HUES6 (cell line): ENCODE data around the gene COL18A1.

Source experiments
- H3K27ac ChIP-seq: 2 replicates; pipeline ENCODE4 v1.7.0; 2013; ENCODE audit warnings: low read depth, mild to moderate bottlenecking, low read length, inconsistent platforms
- H3K27me3 ChIP-seq: 2 replicates; pipeline ENCODE4 v1.6.1; 2013; ENCODE audit warnings: low read length; ENCODE audit not compliant: control insufficient read depth, insufficient read depth
- H3K36me3 ChIP-seq: 2 replicates; pipeline ENCODE4 v1.6.1; 2013; ENCODE audit warnings: low read length; ENCODE audit not compliant: control insufficient read depth, insufficient read depth
- H3K4me1 ChIP-seq: 2 replicates; pipeline ENCODE4 v1.6.1; 2013; ENCODE audit warnings: low read length; ENCODE audit not compliant: control insufficient read depth, insufficient read depth
- H3K4me3 ChIP-seq: 2 replicates; pipeline ENCODE4 v1.5.1; 2013; ENCODE audit warnings: low read depth, low read length
- H3K9ac ChIP-seq: one replicate; pipeline ENCODE4 v1.6.1; 2013; ENCODE audit warnings: mild to moderate bottlenecking, low read length
- H3K9me3 ChIP-seq: 2 replicates; pipeline ENCODE4 v1.6.1; 2013; ENCODE audit warnings: low read depth, low read length; ENCODE audit not compliant: control insufficient read depth, insufficient read depth

COL18A1 gene

GRCh38 chr21:45513741-45514310 is 108.9 kb downstream of the COL18A1 start:
- no peak overlapping the region for H3K27ac ChIP-seq
- no peak overlapping the region for H3K4me3 ChIP-seq
- peaks cover 3% of the 10 kb centered on the region; the same call in 1 of the 2 replicates for H3K9me3 ChIP-seq
- no peaks in the 10 kb centered on the region for H3K27me3 ChIP-seq
- no peaks in the 10 kb centered on the region for H3K4me1 ChIP-seq
- no peak overlapping the region for H3K9ac ChIP-seq
- peaks cover 54% of the 10 kb centered on the region for H3K36me3 ChIP-seq

- Histone ChIP-seq H3K4me1 (no peaks in the 10 kb centered on the region), H3K27me3 (no peaks in the 10 kb centered on the region), H3K27ac (no peak overlapping the region)
Observed at GRCh38 chr21:45514311-45515021, 109.5 kb downstream of the COL18A1 start.

GRCh38 chr21:45515241-45516061 is 110.5 kb downstream of the COL18A1 start:
- Histone ChIP-seq H3K27ac (no peak overlapping the region), H3K36me3 (peaks cover 54% of the 10 kb centered on the region), H3K4me3 (no peak overlapping the region), H3K9ac (no peak overlapping the region), H3K27me3 (no peaks in the 10 kb centered on the region), H3K9me3 (peaks cover 15% of the 10 kb centered on the region), H3K4me1 (no peaks in the 10 kb centered on the region)

More at GRCh38 chr21:45514311-45515021, 109.5 kb downstream of the COL18A1 start:
- Histone ChIP-seq H3K36me3 (peaks cover 55% of the 10 kb centered on the region), H3K9ac (no peak overlapping the region), H3K4me3 (no peak overlapping the region), H3K9me3 (peaks cover 10% of the 10 kb centered on the region)

- H3K27ac ChIP-seq = no peak overlapping the region
- H3K36me3 ChIP-seq = peaks cover 58% of the 10 kb centered on the region
Observed at GRCh38 chr21:45516071-45516670, 111.2 kb downstream of the COL18A1 start.

GRCh38 chr21:45516671-45517151 is 111.7 kb downstream of the COL18A1 start:
- Histone ChIP-seq H3K36me3 (peaks cover 58% of the 10 kb centered on the region), H3K4me3 (no peak overlapping the region), H3K9ac (no peak overlapping the region), H3K9me3 (peaks cover 16% of the 10 kb centered on the region), H3K27me3 (no peaks in the 10 kb centered on the region), H3K27ac (no peak overlapping the region), H3K4me1 (no peaks in the 10 kb centered on the region)

More at GRCh38 chr21:45516071-45516670, 111.2 kb downstream of the COL18A1 start:
- Histone ChIP-seq H3K4me3 (no peak overlapping the region), H3K27me3 (no peaks in the 10 kb centered on the region), H3K9ac (no peak overlapping the region), H3K4me1 (no peaks in the 10 kb centered on the region), H3K9me3 (peaks cover 16% of the 10 kb centered on the region)

- Histone ChIP-seq H3K4me3 (no peak overlapping the region), H3K27ac (no peak overlapping the region), H3K4me1 (no peaks in the 10 kb centered on the region), H3K9me3 (peaks cover 16% of the 10 kb centered on the region), H3K27me3 (no peaks in the 10 kb centered on the region), H3K9ac (no peak overlapping the region), H3K36me3 (peaks cover 57% of the 10 kb centered on the region)
Observed at GRCh38 chr21:45517249-45518065, 112.5 kb downstream of the COL18A1 start.

- Histone ChIP-seq H3K27ac (no peak overlapping the region), H3K36me3 (peaks cover 54% of the 10 kb centered on the region), H3K4me1 (no peaks in the 10 kb centered on the region), H3K4me3 (no peak overlapping the region), H3K27me3 (no peaks in the 10 kb centered on the region), H3K9me3 (peaks cover 16% of the 10 kb centered on the region), H3K9ac (no peak overlapping the region)
Observed at GRCh38 chr21:45518742-45519141, 113.8 kb downstream of the COL18A1 start.

- Histone ChIP-seq H3K4me3 (no peak overlapping the region), H3K36me3 (peaks cover 52% of the 10 kb centered on the region), H3K27me3 (no peaks in the 10 kb centered on the region), H3K9ac (no peak overlapping the region), H3K4me1 (no peaks in the 10 kb centered on the region), H3K27ac (no peak overlapping the region), H3K9me3 (peaks cover 16% of the 10 kb centered on the region)
Observed at GRCh38 chr21:45519182-45519581, 114.2 kb downstream of the COL18A1 start.

GRCh38 chr21:45521241-45521640 is 116.3 kb downstream of the COL18A1 start:
- Histone ChIP-seq H3K36me3 (peaks cover 59% of the 10 kb centered on the region), H3K27me3 (no peaks in the 10 kb centered on the region), H3K9ac (no peak overlapping the region), H3K4me3 (no peak overlapping the region), H3K4me1 (no peaks in the 10 kb centered on the region), H3K9me3 (peaks cover 16% of the 10 kb centered on the region), H3K27ac (no peak overlapping the region)

GRCh38 chr21:45522381-45522780 is 117.4 kb downstream of the COL18A1 start:
- peaks cover 16% of the 10 kb centered on the region for H3K9me3 ChIP-seq
- peaks cover 53% of the 10 kb centered on the region for H3K36me3 ChIP-seq

More at GRCh38 chr21:45522381-45522780, 117.4 kb downstream of the COL18A1 start:
- no peak overlapping the region for H3K9ac ChIP-seq
- no peaks in the 10 kb centered on the region for H3K4me1 ChIP-seq
- H3K27ac ChIP-seq = no peak overlapping the region
- H3K4me3 ChIP-seq = no peak overlapping the region
- H3K27me3 ChIP-seq = no peaks in the 10 kb centered on the region
